GM12872 (cell line): ENCODE measurements around the gene FZD2.
A peak's percentile ranks its signal among the peaks of the same experiment; 100 is the strongest.

Source experiments
- TF ChIP-seq, protein P1 (sequence below): IDR thresholded peaks from 3 replicates; pipeline ENCODE4 v1.5.1; 2011; ENCODE audit warnings: low read depth, mild to moderate bottlenecking, low read length, moderate library complexity; ENCODE audit not compliant: insufficient read depth

FZD2 gene

DNA sequence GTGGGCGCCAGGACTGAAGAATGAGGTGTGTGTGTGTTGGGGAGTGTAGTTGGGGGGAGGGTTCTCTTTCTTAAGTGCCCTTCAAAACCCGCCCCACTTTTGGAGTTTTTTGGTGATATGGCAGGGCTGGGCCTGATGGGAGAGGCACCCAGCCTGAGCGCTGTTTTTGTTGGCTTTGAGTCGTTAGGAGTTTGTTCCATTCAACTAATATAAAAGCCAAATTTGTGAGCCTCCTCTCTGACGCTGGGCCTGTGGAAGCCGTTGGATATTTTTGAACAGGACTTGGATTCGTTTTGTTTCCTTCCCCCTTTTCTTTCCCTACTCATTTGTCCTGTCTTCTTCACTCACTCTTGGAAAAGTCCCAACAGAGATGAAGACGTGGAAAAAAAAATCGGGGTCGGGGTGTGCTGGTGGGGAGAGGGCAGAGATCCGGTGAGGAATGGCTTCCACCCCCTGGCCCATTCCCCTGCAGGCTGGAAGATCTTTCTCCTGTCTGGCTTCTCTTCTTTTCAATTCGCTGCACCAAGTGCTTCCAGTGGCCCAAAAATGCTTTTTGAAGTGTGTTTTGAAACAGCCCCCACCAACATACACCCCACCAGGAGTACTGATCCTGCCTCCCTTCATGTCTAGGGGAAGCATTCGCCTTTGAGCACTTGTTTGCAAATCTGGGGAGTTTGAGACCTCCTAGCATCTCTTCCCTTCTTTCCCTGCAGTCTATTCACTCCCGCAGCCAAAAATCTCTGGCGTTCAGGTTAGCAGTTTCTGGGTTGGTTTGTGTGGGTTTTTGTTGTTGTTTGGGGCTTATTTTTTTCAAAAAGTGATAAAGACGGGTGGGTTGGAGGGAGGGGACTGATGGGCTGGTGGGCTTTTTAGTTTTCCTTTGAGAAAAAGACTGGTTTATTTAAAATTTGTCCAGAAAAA is 2.6 kb downstream of the FZD2 start:
- TF ChIP-seq, protein P1, sequence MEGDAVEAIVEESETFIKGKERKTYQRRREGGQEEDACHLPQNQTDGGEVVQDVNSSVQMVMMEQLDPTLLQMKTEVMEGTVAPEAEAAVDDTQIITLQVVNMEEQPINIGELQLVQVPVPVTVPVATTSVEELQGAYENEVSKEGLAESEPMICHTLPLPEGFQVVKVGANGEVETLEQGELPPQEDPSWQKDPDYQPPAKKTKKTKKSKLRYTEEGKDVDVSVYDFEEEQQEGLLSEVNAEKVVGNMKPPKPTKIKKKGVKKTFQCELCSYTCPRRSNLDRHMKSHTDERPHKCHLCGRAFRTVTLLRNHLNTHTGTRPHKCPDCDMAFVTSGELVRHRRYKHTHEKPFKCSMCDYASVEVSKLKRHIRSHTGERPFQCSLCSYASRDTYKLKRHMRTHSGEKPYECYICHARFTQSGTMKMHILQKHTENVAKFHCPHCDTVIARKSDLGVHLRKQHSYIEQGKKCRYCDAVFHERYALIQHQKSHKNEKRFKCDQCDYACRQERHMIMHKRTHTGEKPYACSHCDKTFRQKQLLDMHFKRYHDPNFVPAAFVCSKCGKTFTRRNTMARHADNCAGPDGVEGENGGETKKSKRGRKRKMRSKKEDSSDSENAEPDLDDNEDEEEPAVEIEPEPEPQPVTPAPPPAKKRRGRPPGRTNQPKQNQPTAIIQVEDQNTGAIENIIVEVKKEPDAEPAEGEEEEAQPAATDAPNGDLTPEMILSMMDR = no peak

DNA sequence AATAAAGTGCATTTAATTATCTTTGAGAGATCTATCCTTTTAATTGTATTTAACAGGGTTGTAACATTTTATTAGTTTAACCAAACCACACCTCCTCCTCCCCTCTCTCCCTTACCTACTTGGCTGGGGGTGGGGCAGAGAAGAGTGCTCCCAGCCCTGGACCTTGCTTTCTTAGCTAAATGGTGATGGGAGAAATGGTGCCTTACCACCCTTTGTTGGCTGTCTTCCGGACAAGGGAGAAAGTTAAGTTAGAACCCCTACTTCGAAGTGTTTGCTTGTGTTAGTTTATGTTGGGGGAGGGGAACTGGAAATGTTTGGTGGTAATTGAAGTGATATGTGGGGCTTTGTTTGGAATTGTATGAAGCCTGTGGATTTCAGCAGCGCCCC is 3.9 kb downstream of the FZD2 start:
- TF ChIP-seq, protein P1 = no peak

DNA sequence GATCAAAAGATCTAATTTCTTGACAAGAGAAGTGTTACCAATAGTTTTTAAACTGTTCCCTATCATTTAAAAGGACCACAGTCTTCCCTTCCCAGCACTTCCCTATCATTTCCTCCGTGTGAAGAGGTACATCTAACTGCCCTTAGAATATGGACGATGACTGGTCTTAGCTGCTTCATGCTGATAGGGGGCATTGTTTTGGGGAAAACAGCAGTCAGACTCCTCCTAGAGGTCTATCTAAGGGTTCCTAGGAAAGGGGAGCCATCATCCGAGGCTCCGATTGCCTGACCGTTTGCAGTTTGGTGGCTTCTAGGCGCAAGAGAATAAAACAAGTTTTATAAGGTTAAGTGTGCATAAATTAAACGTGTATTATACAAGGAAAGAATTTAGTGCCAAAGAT is 7.1 kb downstream of the FZD2 start:
- TF ChIP-seq, protein P1 = no peak

DNA sequence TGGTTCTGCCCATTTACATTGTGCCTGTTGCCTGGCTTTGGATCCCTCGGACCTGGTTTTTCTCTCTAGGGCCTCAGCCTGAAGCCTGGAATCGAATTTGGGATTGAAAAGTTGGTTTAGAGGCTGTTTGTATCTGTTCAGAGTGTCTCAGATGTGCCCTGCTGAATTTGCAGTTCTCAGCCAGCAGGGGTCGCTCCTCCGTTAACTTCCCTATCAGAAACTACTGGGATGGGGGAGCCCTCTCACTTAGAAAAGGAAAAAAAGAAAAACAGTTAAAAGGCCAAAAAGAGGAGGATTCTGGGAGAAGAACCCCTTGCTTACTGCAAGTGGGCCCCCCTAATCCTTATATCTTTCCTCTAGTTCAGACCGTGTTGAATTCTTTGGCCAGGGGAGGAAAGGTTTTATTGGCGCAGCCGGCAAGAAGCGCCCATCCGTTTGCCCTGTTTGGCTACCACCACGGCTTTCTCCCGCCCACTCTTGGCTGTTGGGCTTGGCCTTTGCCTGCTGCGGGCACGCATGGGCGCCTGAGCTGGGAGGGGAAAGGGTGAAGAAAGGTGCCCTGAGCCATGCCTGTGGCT is 8.7 kb downstream of the FZD2 start:
- TF ChIP-seq, protein P1 = peak; percentile 59

DNA sequence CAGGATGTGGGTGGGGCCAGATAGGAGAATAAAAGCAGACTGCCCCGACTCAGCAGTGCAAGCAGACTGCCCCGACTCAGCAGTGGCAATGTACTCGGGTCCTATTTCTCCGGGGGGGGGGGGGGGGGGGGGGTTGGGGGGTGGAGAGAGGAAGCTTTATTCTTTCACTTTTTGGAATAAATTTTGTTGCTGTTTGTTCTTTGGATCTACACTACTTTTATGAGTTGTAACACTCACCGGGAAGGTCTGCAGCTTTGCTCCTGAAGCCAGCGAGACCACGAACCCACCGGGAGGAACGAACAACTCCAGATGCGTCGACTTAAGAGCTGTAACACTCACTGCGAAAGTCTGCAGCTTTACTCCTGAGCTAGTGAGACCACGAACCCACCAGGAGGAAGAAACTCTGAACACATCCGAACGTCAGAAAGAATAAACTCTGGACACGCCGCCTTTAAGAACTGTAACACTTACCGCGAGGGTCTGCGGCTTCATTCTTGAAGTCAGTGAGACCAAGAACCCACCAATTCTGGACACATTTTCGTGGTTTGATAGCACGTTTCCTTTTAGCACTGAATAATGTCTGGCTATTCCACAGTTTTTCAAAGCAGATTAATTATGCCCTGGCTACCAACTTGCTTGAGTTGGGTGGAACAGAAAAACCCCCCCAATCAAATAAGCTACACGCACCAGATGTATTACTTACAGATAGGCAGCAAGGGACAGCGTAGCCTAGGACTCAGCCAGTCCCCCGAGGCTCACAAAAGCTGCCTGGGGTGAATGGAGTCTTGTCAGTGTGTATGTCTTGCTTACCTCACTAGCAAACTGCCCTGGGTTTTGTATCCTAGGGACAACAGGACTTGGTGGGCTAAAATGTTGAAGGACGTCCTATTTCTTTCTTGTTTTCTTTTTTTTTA is 11.9 kb downstream of the FZD2 start:
- TF ChIP-seq, protein P1 = no peak

DNA sequence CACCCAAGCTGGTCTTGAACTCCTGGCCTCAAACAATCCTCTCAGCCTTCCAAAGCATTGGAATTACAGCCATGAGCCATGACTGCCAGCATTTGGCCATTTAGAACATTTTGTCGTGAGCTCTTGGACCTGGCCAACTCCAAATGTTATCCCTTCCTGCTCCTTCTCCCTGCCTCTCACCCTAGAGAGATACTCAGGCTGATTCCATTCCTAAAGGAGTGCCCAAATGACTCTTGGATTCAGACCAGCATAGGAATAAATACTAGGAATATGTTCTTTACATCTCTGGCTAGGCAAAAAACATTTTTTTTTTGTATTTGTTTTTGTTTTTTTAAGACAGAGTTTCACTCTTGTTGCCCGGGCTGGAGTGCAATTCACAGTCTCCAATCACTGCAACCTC is 15.5 kb downstream of the FZD2 start:
- TF ChIP-seq, protein P1 = no peak

DNA sequence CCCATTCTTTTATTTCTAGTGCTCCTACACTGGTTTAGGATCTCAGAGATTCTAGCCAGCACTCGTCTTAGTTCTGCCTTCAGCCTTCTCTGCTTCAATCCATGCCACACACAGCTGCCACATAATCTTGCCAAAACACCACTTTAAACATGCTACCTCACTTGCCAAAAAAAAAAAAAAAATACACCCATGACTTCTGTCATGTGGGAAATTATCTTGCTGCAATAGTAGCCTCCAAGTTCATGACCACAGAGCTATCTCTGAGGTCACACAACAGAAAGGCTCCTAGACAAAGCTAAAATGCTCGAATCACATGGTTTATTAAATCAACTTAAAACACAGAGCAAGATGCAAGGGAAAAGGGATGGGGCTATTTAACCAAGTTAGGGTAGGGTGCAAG is 18.1 kb downstream of the FZD2 start:
- TF ChIP-seq, protein P1 = no peak
